Esophagus squamous epithelium (tissue), 5 donors: Measurements from ENCODE around the gene PEDS1. TPM values are rescaled to one million over a fixed set of nuclear protein-coding genes. Genes with fewer than 3 reads are reported as not detected.
"Not testable (repeated sequence)": the region's sequence is repeated elsewhere in the genome, so short reads cannot be mapped to it uniquely, and the experiment has no call there.

ENCODE experiments used
- DNase-seq: peaks from one replicate; lab custom pipeline; 2025; lab: John Stamatoyannopoulos, UW
- H3K27ac ChIP-seq, 4 donors: fragments of 200-600 bp; sonication (generic); one replicate each; pipeline ENCODE4 v1.5.1; 2016 to 2019; ENCODE audit warnings: mild to moderate bottlenecking in 1 of 4
- H3K27me3 ChIP-seq, 4 donors: fragments of 200-600 bp; sonication (generic); 1 replicate in 3 of 4; 2 replicates in 1 of 4; pipeline versions ENCODE4 v1.5.1 to v1.6.0; 2017 to 2021; ENCODE audit warnings: antibody characterized with exemption in 1 of 4
- H3K36me3 ChIP-seq, 3 donors: fragments of 200-600 bp; sonication (generic); one replicate each; pipeline ENCODE4 v1.5.1; 2016 to 2019
- H3K4me1 ChIP-seq, 3 donors: fragments of 200-600 bp; sonication (generic); one replicate each; pipeline ENCODE4 v1.5.1; 2017 to 2019
- H3K4me3 ChIP-seq, 4 donors: fragments of 200-600 bp; sonication (generic); 1 replicate in 3 of 4; 2 replicates in 1 of 4; pipeline ENCODE4 v1.5.1; 2016 to 2019; ENCODE audit warnings: mild to moderate bottlenecking in 2 of 4, moderate library complexity in 1 of 4
- H3K9me3 ChIP-seq, 3 donors: fragments of 200-600 bp; sonication (generic); one replicate each; pipeline ENCODE4 v1.5.1; 2016 to 2019
- CTCF ChIP-seq, 6 experiments: fragments of 450-650 bp in 4 of 6; fragments of 200-600 bp in 2 of 6; sonication (generic) in 2 of 6; IDR thresholded peaks; one replicate each; pipeline ENCODE4 v1.5.1; 2016 to 2019; ENCODE audit warnings: antibody characterized with exemption in 6 of 6, mild to moderate bottlenecking in 4 of 6, moderate library complexity in 4 of 6
- POLR2A ChIP-seq, 4 donors: fragments of 450-650 bp; IDR thresholded peaks; one replicate each; pipeline ENCODE4 v1.6.1; 2017; ENCODE audit warnings: antibody characterized with exemption in 4 of 4, mild to moderate bottlenecking in 4 of 4, moderate library complexity in 3 of 4
- WGBS, 2 donors: methylation state at CpG; one replicate each; pipeline ENCODE4 v1.1.5; 2018; 5-methylcytosine and 5-hydroxymethylcytosine counted together
- intact Hi-C: fragments of 100-400 bp; cut with DNase I; formaldehyde crosslinking; loops from one replicate; pipeline ENCODE4 v1.15.0; 2022
- total RNA-seq, 4 donors: library from RNA; depleted of rRNA; stranded (reverse); fragments of >200 nt; gene quantifications; one replicate each; pipeline ENCODE4 v1.1.0, GENCODE V29; 2016
- donor health status: DM: yes; HTN: yes; CAD: no.

PEDS1 gene
- total RNA-seq, 4 donors from 2014 or later, result 32.8 to 54.0 (median 46.7) TPM

GRCh38 chr20:50163570-50164317 is 10.2 kb upstream of the PEDS1 start:
- Histone ChIP-seq H3K4me3 (no peak overlapping the region), H3K9me3 (no peaks in the 10 kb centered on the region), H3K36me3 (no peaks in the 10 kb centered on the region), H3K27me3 (no peaks in the 10 kb centered on the region), H3K27ac (peak overlapping the region; percentile 28 to 81 (median 80)), H3K4me1 (peaks cover 18 to 38% (median 27%) of the 10 kb centered on the region in 3 donors)
- WGBS, 2 donors, result 44 to 53% methylated on average over 6 to 8 of the region's 9 CpGs
- no peak for DNase-seq
- TF ChIP-seq CTCF (IDR thresholded peaks at IDR 0.05) (no peak), POLR2A (IDR thresholded peaks at IDR 0.05) (no peak)
- intact Hi-C loops, result no loop called here

GRCh38 chr20:50161494-50161893 is 8.0 kb upstream of the PEDS1 start:
- H3K27me3 ChIP-seq, H3K9me3 ChIP-seq, H3K27ac ChIP-seq, H3K36me3 ChIP-seq, intact Hi-C loops, H3K4me3 ChIP-seq, DNase-seq: not testable (repeated sequence)
- H3K4me1 ChIP-seq, result peaks cover 16 to 45% (median 23%) of the 10 kb centered on the region in 3 donors
- 84 to 86% methylated on average over 5 to 7 of the region's 7 CpGs for WGBS, 2 donors

DNA sequence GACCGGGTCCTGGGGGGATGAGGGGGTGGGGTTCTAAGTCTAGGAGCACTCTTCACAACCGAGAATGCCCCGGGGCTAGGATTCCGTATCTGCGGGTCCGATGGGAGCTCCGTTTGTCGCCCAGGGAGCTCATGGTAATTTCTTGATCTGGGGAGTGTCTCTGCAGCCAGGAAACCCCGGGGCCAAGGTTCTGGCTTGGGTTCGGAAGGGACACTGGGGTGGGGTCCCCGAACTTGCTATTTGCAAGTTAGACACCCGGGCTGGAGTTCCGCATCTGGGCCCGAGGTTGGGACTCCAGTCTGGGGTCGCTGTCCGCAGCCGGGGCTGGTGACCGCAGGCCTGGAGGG is 397 bp downstream of the PEDS1 start:
- peaks cover 46 to 71% (median 47%) of the 10 kb centered on the region in 3 donors for H3K4me1 ChIP-seq
- H3K4me3 ChIP-seq, result peak overlapping the region; percentile 80 to 97 (median 90)
- no peaks in the 10 kb centered on the region for H3K27me3 ChIP-seq
- peaks cover 0 to 13% (median 0%) of the 10 kb centered on the region in 3 donors for H3K36me3 ChIP-seq
- WGBS, 2 donors, result 0% methylated on average over 4 of the region's 18 CpGs; no CpG with 5 or more reads in 1 of the 2 donors
- no peaks in the 10 kb centered on the region for H3K9me3 ChIP-seq
- peak overlapping the region; percentile 96 to 99 (median 98) for H3K27ac ChIP-seq
- DNase-seq, result no peak
- intact Hi-C loops, result no loop called here
- TF ChIP-seq POLR2A (IDR thresholded peaks at IDR 0.05) (no peak), CTCF (IDR thresholded peaks at IDR 0.05) (no peak)

DNA sequence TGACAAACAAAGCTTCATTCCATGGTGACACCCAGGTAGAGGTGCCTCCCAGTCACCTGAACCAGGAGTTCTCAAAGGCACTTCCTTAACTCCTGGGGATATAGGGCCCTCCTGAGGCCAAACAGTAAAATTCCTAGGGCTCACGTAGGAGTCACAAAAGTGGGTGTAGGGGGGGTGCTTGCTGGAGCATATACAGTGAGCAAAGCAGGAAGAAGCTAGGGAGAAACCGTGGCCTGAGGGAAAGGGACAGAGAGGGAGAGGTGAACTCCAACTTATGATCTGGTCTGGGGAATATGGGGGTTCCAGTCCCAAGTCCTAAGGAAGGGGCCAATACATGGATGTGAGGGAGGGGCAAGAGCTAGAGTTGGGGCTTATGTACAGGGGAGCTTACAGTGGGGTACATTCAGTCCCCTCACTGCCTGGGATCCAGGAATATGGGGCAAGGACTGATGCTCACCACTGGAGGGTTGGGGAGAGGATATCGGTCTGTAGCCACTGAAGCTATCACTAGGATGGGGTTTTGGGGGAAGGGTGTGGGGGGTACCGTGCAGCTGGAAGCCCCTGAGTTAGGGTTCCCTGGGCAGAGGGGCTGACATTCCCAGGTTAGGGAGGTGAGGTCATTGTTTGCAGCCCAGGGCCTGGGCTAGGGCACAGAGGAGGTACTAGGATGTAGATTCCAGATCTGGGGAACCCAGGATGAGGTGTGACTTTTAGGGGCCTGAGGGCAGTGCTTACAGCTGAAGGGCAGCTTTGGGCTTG is 950 bp downstream of the PEDS1 start:
- TF ChIP-seq POLR2A (IDR thresholded peaks at IDR 0.05) (no peak), CTCF (IDR thresholded peaks at IDR 0.05) (peak in 4 of 6 experiments; percentile 8 to 54 (median 48))
- Histone ChIP-seq H3K27ac (peak overlapping the region; percentile 96 to 99 (median 98)), H3K27me3 (no peaks in the 10 kb centered on the region), H3K4me1 (peaks cover 51 to 71% (median 52%) of the 10 kb centered on the region in 3 donors), H3K4me3 (peak overlapping the region; percentile 80 to 97 (median 90)), H3K9me3 (no peaks in the 10 kb centered on the region), H3K36me3 (peaks cover 0 to 18% (median 0%) of the 10 kb centered on the region in 3 donors)
- DNase-seq, result no peak
- 4 to 6% methylated on average over 3 to 4 of the region's 4 CpGs for WGBS, 2 donors
- intact Hi-C loops, result no loop called here

GRCh38 chr20:50151034-50151743 is 2.3 kb downstream of the PEDS1 start:
- Histone ChIP-seq H3K27me3 (no peaks in the 10 kb centered on the region), H3K9me3 (no peaks in the 10 kb centered on the region), H3K36me3 (peaks cover 0 to 22% (median 0%) of the 10 kb centered on the region in 3 donors), H3K27ac (peak overlapping the region; percentile 96 to 99 (median 98)), H3K4me3 (peak overlapping the region; percentile 80 to 97 (median 90)), H3K4me1 (peaks cover 64 to 77% (median 66%) of the 10 kb centered on the region in 3 donors)
- DNase-seq, result no peak
- intact Hi-C loops, result no loop called here
- 43 to 49% methylated on average over 9 of the region's 10 CpGs for WGBS, 2 donors
- TF ChIP-seq POLR2A (IDR thresholded peaks at IDR 0.05) (peak in 1 of 4 donors; percentile 16), CTCF (IDR thresholded peaks at IDR 0.05) (no peak)
